Measurements from ENCODE around the gene EFCAB9.
"Not testable (repeated sequence)": the region's sequence is repeated elsewhere in the genome, so short reads cannot be mapped to it uniquely, and the experiment has no call there.

EFCAB9 gene

GRCh38 chr5:172193872-172194271, at the start of gene EFCAB9:
Gene EFCAB9 (plus strand): TSS chr5:172194172. CDS start chr5:172194173, 1 bp downstream.
- DNase-seq (ENCODE audit: low read depth in 3 of 3) = no peak

DNA sequence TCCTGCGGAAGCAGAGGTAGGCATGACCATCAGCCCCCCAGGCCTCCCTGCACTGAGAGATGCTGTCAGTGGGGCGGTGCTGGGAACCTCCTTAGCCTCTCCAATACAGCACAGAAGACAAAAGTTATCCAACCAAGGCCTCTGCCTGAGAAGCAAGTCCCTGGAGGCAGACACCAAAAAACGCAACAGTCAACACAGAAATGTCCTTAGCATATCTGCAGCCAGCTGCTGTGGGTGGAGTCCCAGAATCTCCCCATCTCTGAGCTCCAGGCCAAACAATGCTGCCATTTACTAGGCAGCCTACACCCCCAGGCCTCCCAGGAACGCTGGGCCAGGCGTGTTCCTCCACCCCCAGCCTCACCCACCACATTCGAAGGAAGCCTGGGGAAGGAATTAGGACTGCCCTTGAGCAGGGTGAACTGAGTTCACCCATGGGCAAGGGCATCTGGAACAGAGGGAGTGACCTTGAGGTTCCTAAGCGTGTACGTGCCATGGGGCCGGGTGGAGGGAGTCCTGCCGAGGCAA, 49.6 kb upstream of the EFCAB9 start:
- no peak for DNase-seq (ENCODE audit: low read depth in 3 of 3)

DNA sequence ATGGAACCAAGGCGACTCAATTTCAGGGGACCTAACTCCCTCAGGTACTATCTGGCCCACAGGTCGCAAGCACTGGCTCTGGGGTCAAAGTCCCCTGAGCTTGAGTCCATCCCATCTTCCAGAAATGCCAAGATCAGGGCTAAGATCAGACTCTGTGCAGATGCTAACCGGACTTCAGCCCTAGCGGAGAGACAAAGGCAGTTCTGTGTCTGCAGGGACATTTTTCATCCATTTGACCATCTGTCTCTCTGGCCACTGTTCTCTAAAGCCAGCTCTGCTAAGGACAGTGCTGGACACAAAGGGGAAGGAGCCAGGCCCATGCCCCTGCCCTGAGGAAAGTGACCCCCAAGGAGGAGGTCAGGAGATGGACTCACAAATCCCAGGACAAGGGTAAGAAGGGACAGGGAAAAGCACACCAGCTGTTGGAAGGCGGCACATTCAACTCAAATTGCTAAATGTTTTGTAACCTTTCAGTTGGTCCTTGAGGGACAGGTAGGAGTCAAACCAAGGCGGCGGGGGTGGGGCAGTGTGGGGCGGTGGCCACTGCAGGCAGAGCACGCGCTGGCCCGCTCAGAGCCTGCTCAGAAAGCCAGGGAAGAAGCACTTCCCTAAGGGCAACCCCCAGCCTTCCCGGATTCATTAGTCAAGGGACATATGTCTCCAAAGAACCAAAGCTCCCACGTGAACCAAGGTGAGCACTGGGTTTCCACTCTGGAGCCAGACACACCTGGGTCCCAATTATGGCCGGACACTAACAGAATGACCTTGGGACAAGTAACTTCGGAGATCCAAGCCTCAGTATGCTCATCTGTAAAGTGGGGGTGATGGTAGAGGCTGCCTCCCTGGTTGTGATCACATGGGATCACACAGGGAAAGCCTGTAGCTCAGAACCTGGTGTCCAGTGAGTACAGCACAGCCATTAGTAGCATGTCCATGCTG, 48.8 kb upstream of the EFCAB9 start:
- no peak for DNase-seq (ENCODE audit: low read depth in 3 of 3)

DNA sequence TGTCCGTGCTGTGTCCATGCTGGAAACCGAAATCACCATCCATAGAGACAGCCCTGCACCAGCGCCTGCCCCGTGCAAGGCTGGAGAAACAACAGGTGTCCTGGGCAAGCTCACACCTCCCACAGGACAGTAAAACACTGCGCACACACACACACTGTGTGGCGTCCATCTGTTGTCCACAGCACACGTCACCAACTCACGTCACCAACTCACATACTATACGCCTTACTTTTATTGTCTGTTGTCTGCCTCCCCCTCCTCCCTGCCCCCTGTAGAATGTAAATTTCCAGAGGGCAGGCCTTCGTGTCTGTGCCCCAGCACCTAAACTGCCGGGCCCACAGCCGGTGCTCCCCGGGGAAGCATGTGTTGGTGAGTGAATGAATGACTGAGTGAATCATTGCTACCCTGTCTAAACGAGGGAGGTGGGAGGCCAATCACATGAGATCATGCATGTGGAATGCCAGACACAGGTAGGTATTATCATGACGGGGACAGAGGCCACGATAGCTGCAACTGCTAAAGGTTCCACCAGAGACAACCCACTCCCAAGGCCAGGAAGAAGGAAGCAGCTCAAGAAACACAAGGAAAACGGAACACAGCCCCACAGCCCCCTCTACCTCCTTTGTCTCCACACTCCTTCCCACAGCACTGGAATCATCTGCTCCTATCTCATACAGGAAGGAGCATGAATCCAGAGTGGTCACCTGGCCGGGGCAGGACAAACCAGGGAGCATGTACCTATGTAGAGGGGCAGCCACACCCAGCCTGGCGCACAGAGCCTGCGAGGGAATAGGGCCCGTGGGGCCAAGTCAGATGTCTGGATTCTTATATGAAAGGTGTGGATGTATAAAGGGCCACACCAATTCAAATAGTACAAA, 47.9 kb upstream of the EFCAB9 start:
- DNase-seq (ENCODE audit: low read depth in 3 of 3) = no peak

GRCh38 chr5:172146748-172147092, 47.3 kb upstream of the EFCAB9 start:
- DNase-seq (ENCODE audit: low read depth in 3 of 3) = no peak

DNA sequence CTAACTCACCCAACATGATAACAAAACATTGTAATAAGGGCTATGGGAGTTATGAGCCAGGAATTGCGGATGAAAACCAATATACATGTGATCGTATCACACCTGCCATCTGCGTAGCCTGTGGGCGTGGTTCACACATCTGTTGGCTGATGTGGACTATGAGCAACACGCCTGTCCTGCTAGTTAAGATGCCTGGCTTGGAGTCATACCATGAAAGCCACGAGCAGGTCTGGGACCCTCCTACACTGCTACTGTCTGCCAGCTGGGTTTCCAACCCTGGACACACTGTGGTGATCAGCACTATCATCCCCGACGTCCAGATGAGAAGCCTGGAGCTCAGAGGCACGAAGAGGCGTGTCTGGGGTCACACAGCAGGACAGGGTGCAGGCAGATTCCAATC, 46.1 kb upstream of the EFCAB9 start:
- DNase-seq (ENCODE audit: low read depth in 3 of 3) = no peak

GRCh38 chr5:172148381-172148780, 45.6 kb upstream of the EFCAB9 start:
- DNase-seq (ENCODE audit: low read depth in 3 of 3) = no peak

DNA sequence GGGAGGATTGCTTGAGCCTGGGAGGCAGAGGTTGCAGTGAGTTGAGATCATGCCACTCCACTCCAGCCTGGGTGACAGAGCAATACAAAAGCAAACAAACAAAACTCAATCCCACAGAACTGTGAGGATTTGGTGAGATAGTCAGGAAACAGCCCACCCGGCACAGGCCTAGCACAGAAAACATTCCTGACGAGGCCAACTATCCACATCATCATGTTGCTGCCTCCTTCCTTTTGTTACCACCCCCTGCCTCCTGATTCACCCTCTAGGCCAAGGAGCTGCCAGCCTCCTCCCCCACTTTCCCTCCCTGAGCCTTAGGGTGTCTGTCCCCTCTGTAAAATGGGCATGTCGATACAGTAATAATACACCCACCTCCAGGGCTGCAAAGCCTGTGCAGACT, 44.9 kb upstream of the EFCAB9 start:
- DNase-seq (ENCODE audit: low read depth in 3 of 3) = no peak

DNA sequence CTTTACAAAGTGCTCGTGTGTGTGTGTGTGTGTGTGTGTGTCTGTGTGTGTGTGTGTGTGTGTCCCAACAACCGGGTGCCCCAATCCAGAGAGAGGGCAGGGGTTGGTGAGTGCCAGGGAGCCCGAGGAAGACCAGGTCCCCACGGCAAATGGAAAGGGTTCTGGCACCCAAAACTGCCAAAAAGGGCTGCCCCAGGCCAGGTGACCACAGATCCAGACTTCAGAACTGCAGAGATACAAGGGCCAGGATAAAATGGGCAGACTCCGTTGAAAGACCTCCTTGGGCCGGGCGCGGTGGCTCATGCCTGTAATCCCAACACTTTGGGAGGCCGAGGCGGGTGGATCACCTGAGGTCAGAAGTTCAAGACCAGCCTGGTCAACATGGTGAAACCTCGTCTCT, 44.5 kb upstream of the EFCAB9 start:
- not testable (repeated sequence) for DNase-seq (ENCODE audit: low read depth in 3 of 3)

DNA sequence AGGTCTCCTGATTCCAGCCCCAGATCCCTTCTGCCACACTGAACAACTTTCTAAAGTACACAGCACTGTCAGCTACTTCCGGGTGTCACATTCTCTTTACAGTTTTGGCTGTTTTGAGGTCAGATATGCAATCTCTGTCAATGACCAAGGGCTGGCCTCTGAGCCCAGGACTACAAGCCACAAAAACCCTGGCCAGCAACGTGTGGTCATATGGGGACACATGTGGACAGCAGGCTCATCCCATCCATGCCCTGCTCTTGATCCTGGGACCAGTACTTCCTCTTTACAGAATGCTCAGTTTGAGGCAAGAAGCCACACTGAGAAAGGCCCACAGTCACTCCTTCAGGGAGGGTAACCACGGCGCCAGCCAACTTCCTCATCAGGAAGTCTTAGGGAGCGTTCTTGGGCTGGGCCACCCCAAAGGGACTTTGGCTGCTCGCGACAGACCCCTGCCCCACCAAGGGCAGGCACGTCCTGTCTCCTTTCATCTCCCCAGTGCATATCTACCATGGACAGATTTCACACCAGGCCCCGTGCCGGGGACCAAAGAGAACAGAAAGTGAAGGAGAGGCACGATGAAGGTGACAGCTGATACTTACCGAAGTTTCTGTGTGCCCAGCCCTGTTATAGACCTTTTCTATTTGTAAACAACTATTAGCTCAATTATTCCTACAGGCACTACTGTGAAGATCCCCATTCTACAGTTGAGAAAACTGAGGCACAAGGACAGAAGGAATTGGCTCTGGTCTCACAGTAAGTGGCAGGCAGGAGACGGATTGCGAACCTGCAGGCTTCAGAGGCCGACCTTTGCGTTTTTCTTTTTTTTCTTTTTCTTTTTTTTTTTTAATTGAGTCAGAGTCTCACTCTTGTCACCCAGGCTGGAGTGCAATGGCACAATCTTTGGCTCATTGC, 43.2 kb upstream of the EFCAB9 start:
- no peak for DNase-seq (ENCODE audit: low read depth in 3 of 3)

DNA sequence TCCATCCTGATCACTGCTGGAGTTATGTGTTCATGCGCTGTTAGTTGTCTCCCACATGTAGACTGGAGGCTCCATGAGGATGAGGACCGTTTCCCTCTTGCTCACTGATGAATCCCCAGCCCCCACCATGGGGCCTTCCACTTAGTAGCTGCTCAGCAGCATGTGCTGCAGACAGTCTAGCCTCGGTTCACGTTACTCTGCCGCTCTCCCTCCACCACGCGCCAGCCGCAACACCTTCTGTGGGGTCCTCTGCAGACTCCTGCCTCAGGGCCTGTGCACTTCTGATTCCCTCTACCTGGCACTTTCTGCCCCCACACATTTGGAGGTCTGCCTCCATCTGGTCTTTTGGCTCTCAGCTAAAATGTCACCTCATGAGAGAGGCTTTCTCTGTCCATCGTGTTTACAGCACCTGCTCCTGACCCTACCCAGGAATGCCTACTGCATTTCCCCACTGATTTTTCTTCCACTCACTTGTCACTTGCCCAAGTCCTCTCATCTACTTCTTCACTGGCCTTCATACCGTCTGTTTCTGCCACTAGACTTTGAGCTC, 42.2 kb upstream of the EFCAB9 start:
- no peak for DNase-seq (ENCODE audit: low read depth in 3 of 3)

DNA sequence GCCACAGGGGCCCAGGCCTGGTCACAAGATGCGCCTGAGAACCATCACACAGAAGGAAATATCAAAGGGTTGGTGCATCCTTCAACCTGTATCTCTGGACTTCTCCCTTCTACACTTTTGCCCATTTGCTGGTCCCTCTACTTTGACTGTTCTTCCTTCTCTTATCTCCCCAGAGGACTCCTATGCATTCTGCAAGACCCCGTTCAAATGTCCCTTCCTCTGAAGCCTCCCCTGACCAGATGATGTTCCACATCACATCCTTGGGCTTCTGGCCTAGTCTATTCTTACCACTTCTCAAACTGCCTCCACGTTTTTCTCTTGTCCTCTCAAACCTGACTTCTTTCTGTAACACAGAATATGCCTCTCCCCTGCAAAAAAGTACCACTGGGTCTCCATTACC, 40.3 kb upstream of the EFCAB9 start:
- DNase-seq (ENCODE audit: low read depth in 3 of 3) = no peak

DNA sequence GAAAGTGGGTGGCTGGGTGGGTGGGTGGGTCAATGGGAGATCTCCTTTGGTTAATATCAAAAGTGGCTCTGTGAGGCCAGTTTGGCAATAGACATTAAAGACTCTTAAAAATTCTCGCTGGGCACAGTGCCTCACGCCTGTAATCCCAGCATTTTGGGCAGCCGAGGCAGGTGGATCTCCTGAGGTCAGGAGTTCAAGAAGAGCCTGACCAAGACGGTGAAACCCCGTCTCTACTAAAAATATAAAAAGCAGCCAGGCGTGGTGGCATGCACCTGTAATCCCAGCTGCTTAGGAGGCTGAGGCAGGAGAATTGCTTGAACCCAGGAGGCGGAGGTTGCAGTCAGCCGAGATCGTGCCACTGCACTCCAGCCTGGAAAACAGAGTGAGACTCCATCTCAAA, 38.9 kb upstream of the EFCAB9 start:
- not testable (repeated sequence) for DNase-seq (ENCODE audit: low read depth in 3 of 3)

- no peak for DNase-seq (ENCODE audit: low read depth in 3 of 3)
These were observed 37.4 kb upstream of the EFCAB9 start for GRCh38 chr5:172156541-172156994.

DNA sequence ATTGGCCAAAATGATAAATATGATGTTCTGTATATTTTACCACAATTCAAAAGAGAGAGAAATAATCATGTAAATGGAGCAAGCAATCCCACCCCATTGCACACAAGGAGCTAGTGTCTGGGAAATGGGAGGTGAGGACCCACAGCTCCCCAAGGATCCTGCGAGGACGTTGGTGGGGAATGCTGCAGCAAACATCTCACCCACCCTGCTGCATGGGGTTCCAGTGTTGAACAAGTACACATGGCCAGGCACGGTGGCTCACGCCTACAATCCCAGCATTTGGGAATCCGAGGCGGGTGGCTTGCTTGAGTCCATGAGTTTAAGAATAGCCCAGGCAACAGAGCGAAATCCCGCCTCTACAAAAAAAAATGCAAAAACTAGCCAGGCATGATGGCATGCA, 35.0 kb upstream of the EFCAB9 start:
- DNase-seq (ENCODE audit: low read depth in 3 of 3) = no peak

DNA sequence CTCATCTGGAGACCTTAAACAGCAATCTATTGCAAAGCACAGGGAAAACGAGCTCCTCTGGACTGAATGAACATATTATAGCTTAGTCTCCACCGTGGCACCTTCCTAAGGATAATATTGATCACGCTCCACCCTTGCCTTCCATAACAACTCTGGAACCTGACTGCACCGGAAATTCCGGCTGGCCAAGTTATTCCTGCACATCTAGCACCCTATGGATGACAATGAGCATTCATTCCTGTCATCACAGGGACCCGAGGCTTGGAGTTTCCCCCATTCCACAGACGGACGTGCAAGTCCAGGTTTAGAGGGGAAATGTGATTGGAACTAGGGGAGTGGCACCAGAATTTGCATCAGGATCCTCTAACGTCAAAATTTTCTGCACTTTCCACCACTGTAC, 33.5 kb upstream of the EFCAB9 start:
- no peak for DNase-seq (ENCODE audit: low read depth in 3 of 3)

- no peak for DNase-seq (ENCODE audit: low read depth in 3 of 3)
These were observed 31.5 kb upstream of the EFCAB9 start for GRCh38 chr5:172162323-172162986.

DNA sequence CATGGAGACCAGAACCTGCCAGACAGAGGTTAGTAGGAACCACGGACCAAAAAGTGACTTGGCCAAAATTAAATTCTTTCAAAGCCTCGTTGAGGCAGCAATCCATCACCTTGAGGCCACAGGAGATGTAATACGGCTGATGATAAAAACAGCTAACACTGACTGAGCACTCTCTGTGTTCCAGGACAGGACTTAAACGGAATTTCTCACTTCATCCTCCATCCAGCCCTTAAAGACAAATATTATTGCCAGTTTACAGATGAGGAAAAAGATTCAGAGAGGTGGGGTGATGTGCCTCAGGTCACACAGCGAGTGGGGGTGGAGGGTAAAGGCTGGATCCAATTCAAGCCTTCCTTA, 31.0 kb upstream of the EFCAB9 start:
- DNase-seq (ENCODE audit: low read depth in 3 of 3) = no peak

DNA sequence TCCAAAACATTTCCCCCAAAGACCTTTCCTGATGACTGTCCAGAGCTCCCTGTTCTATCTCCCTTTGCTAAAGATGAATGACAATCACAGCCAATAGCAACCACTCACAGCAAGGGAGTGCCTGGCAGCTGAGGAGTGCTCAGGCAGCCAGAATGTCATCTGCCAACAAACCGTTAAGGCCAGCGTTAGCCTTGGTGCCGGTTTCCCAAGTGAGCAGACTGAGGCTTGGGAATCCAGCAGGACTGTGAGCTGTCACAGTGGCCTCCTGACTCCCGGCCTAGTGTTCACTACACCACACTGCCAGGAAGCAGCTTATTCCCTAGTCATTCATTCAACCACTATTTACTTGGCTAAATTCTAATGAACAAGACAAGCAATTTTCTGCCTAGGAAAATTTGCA, 30.6 kb upstream of the EFCAB9 start:
- no peak for DNase-seq (ENCODE audit: low read depth in 3 of 3)

GRCh38 chr5:172164769-172165212, 29.2 kb upstream of the EFCAB9 start:
- no peak for DNase-seq (ENCODE audit: low read depth in 3 of 3)

DNA sequence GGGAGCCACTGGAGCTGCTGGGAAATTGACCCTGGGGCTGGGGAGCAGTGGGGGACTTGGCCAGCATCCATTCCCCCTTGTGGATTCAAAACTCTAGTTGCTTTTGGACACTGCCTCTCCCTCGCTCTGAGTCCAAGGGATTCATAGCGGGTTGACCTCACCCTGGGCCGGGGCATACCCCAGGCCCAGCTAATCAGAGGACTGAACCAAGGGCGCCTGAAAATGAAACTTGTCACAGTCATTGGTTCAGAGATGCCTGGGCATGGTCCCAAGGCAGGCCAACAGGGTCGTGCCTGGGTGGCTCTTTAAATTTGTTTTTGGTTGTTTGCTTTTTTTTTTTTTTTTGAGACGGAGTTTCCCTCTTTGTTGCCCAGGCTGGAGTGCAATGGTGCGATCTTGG, 28.5 kb upstream of the EFCAB9 start:
- DNase-seq (ENCODE audit: low read depth in 3 of 3) = no peak

All from stimulated activated CD4-positive, alpha-beta T cell treated with anti-CD3 and anti-CD28 coated beads, TNF-alpha, amount 100 ng/mL, for 24 hours (primary cell).